ENCODE data around the gene CD44.

CD44 gene

DNA sequence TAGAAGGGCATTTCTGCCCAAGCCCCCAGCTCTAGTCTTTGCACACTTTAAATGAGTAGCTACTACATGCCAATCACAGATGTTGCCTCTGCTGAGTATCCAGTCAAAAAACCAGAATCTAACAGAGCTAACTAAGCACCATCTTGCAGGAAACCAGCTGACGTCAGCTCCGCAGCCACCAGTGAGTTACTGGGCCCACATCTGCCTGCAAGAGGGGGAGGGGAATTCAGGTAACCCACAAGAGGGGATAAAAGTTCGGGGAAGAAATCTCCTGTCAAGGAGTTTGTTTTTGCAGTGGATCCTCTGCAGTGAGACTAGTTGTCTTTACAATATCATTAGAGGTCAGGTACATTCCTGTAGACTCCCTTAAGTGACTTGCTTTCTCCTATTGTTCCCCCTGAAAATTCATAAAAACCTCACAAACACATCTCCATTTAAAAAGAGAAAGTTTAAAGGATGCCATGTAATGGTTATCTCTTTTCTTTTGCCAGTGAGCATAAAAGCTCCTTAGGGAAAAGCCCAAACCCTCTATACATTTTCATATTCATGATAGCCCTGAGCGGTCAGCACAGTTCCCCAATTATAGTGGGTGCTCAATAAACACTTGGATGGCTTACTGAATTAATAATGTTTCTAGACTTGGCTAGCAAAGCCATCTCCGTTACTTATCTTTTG is 9.3 kb downstream of the CD44 start:
- TF ChIP-seq, protein P1, sequence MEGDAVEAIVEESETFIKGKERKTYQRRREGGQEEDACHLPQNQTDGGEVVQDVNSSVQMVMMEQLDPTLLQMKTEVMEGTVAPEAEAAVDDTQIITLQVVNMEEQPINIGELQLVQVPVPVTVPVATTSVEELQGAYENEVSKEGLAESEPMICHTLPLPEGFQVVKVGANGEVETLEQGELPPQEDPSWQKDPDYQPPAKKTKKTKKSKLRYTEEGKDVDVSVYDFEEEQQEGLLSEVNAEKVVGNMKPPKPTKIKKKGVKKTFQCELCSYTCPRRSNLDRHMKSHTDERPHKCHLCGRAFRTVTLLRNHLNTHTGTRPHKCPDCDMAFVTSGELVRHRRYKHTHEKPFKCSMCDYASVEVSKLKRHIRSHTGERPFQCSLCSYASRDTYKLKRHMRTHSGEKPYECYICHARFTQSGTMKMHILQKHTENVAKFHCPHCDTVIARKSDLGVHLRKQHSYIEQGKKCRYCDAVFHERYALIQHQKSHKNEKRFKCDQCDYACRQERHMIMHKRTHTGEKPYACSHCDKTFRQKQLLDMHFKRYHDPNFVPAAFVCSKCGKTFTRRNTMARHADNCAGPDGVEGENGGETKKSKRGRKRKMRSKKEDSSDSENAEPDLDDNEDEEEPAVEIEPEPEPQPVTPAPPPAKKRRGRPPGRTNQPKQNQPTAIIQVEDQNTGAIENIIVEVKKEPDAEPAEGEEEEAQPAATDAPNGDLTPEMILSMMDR (IDR thresholded peaks at IDR 0.05), result no peak

DNA sequence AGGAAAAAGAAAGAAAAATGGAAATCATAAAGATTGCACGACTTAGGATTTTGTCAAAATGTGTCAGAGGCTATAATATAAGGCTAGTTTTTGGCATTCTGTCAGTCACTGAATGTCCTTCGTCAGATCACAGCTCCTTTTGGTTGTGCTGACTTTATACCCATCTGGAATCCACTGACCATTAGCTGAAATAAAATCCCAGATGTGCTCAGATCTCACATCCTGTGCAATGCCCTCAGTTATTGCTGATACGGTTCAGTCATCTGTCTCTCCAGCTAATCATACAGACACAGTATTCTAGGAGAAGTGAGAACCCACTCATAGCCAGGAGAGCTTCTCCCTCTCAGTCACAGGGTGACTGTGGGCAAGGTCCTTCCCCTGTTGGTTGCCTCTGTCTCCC is 11.5 kb downstream of the CD44 start:
- TF ChIP-seq, protein P1 (IDR thresholded peaks at IDR 0.05), result no peak

DNA sequence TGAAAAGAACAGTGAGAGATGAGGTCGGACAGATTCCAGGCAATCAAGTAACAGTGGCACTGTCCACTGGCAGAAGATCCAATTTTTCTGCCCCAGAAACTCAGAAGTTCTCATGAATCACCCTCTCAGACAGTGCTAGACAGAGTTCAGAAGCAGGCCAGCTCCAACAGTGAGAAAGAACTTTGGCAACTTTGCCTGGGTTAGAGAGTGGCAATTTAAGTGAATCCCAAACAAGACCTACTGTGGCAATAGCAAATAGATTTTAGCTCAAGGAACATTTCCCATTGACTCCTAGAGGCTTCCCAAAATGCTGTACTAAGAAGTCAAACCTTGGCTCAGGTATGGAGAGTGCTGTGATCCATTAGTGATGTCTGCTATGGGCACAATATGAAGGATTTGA is 12.3 kb downstream of the CD44 start:
- TF ChIP-seq, protein P1 (IDR thresholded peaks at IDR 0.05), result no peak

DNA sequence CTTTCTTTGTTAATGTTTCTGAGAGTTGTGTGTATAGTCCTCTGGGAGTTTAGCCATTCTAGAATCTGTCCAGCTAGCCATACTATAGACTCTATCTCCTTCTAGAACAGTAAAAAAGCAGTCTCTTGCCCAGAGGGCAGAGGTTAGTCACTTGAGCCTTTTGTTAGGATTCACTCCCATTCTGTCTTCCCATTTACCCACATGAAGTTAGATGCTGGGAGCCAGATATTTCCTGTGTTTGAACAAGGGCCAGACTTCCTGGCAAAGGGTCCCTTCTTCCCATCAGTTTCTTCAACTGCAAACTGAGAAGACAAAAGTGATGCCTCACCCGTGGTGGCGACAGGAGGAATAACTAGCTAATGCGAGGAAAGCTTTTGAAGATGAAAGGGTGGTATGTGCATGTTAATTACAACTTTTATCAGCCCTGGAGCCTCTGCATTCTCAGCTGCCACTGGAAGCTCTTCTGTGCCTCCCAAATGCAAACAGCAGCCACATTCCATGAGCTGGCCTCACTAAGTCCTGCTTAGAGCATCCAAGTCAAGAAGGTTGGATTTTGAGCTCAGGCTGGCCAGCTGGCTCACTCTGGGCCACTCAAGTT is 12.8 kb downstream of the CD44 start:
- TF ChIP-seq, protein P1 (IDR thresholded peaks at IDR 0.05), result no peak

DNA sequence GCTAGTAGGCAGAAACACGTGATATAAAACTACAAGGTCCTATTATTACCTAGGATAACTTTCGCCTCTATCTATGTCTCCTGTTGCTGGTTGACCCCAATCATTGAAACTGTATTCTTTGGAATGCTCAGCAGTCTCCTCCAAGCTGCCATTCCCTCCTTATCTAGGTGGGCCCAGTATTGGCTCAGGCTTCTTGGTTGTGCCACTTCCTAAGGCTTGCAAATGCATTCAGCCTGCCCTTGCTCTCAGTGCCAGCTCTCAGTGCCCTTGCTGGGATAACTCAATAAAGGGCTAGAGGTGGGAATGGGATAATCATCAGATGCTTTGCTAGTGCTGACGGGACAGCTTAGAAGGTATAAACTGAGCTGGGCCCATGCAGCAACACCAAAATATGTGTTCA is 13.6 kb downstream of the CD44 start:
- TF ChIP-seq, protein P1 (IDR thresholded peaks at IDR 0.05), result no peak

DNA sequence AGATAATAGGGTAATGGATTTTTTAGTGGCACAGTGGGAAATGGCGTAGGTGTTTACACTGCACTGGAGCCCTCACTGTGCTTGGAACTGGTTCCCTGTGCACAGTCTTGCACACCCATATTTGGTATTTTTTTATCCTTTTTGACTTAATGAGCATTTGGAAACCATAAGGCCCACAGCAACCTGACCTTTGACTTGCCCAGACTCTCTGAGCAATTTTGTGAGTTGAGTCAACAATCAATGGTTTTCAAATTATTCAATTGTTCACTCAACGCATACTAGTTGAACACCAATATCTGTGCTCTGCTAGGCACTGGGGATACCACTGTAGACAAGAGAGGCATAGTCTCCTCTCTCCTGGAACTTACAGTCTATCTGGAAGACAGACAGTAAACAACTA is 14.3 kb downstream of the CD44 start:
- TF ChIP-seq, protein P1 (IDR thresholded peaks at IDR 0.05), result no peak

DNA sequence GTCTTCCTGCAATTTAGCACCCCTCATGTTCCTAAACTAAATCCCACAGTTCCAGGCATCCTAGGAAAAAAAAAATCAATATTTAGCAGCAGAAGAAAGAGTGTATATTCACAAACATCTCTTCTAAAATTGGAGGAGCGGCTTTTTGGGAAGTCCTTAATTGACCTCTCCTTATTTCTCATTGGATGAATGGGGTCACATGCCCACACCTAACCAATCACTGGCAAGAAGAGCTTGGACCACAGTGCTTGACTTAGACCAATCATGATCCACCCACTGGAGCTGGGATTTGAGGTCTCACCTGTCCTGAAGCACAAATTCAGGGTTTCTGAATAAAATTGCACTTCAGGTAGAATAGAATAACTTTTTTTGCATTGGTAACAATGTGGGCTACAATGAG is 16.0 kb downstream of the CD44 start:
- TF ChIP-seq, protein P1 (IDR thresholded peaks at IDR 0.05), result no peak
